Measurements from ENCODE around the gene CPT2.

Gene CPT2

DNA sequence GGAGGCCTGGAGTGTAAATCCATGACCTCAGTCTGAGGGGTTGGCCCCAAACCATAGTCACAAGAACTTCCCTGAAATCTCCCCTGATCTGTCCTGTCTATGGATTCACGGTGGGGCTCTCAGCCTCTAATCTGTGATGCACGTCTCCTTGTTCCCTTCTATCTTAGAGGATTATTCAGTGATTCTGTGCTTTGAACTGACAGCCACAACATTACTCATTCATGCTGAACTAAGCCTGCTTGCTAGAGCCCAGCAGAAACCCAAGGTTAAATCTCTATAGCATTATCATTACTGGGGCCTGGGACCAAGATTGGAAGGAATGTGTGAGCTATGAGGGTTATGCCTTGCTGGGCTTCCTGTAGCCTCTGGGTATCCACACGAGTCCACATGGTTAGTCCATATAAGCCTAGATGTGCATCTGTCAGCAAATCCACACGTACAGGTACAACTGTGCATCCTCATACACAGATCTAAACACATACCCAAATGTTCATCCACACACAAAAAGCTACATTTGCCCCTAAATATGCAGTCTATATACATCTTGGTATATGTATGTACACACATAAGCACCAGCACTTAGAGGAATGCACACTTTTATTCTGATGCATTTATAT, 64.1 kb downstream of the CPT2 start:
- no peak for DNase-seq

DNA sequence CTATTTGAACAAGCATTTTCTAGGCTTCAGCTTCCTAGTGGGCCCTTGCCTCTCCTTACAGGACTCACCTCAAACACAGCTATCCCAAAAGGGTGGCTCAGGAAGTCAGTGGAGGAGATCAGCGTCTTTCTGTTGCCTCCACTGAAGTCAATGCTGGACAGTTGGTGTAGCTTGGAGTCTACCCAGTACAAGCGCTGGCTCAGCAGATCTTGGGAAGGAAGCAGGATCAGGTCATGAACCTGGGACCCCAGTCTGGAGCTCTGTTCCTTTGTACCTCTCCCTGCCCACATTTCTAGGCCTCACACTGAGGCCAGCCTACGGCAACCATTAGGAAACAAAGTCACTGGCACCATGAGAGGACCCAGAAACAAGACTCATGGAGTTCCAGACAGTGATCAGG, 65.4 kb downstream of the CPT2 start:
- DNase-seq, result no peak
